Prostate gland (tissue), 2 donors: Measurements from ENCODE around the gene NOTO.

Source experiments
- CTCF ChIP-seq, 4 experiments: fragments of 200-600 bp in 2 of 4; fragments of 450-650 bp in 2 of 4; sonication (generic) in 2 of 4; IDR thresholded peaks; 1 replicate in 3 of 4; 2 replicates in 1 of 4; pipeline ENCODE4 v1.5.1; 2016 to 2019; ENCODE audit warnings: antibody characterized with exemption in 4 of 4, mild to moderate bottlenecking in 2 of 4, moderate library complexity in 2 of 4
- POLR2A ChIP-seq: fragments of 450-650 bp; IDR thresholded peaks from one replicate; pipeline ENCODE4 v1.6.1; 2016; ENCODE audit warnings: antibody characterized with exemption, mild to moderate bottlenecking

- TF ChIP-seq POLR2A: no peak
- no peak for TF ChIP-seq CTCF (IDR thresholded peaks at IDR 0.05)
Observed at GRCh38 chr2:73210696-73211095, 8.3 kb downstream of the NOTO start.
